HepG2 (cell line): ENCODE results near the gene RIPOR3. TPM values are rescaled to one million over a fixed set of nuclear protein-coding genes. Genes with fewer than 3 reads are reported as not detected.

Experiments used
- AKAP8 ChIP-seq: sonication (generic); formaldehyde crosslinking; IDR thresholded peaks from 2 replicates; pipeline ENCODE4 v1.5.1; 2020; ENCODE audit warnings: mild to moderate bottlenecking, missing genetic modification reagents
- ARID4A ChIP-seq: sonication (generic); formaldehyde crosslinking; IDR thresholded peaks from 2 replicates; pipeline ENCODE4 v1.5.0; 2020; ENCODE audit warnings: mild to moderate bottlenecking, missing genetic modification reagents, borderline replicate concordance
- FOXP1 ChIP-seq, 2 experiments: fragments of 450-650 bp in 1 of 2; IDR thresholded peaks; 2 replicates each; pipeline ENCODE4 v1.6.1; 2017 to 2018; ENCODE audit warnings: antibody characterized with exemption in 1 of 2
- GFI1 ChIP-seq: sonication (generic); formaldehyde crosslinking; IDR thresholded peaks from 2 replicates; pipeline ENCODE4 v1.5.0; 2020; ENCODE audit warnings: missing genetic modification reagents, mild to moderate bottlenecking, borderline replicate concordance
- HNF1A ChIP-seq, 2 experiments: sonication (generic) in 1 of 2; formaldehyde crosslinking in 1 of 2; IDR thresholded peaks; 2 replicates each; pipeline versions ENCODE4 v1.4.0 to v1.6.1; 2016 to 2020; ENCODE audit warnings: borderline replicate concordance in 1 of 2, low read depth in 1 of 2, mild to moderate bottlenecking in 1 of 2, missing genetic modification reagents in 1 of 2
- KDM5A ChIP-seq: fragments of 200-600 bp; sonication (generic); IDR thresholded peaks from 2 replicates; pipeline ENCODE4 v1.7.0; 2018; ENCODE audit warnings: antibody characterized with exemption, mild to moderate bottlenecking, low read length, borderline replicate concordance
- PHF5A ChIP-seq: IDR thresholded peaks from one replicate; pipeline ENCODE4 v1.6.1; 2018; ENCODE audit warnings: low read depth, missing genetic modification reagents; ENCODE audit not compliant: unreplicated experiment
- POLR2G ChIP-seq: fragments of 200-400 bp; formaldehyde crosslinking; IDR thresholded peaks from 2 replicates; pipeline ENCODE4 v1.6.1; 2018; ENCODE audit warnings: mild to moderate bottlenecking, low read depth, low read length, moderate library complexity
- SOX13 ChIP-seq, 3 experiments: fragments of 450-650 bp in 1 of 3; sonication (generic) in 1 of 3; formaldehyde crosslinking in 1 of 3; IDR thresholded peaks in 2 of 3; conservative IDR thresholded peaks in 1 of 3; 2 replicates each; pipeline versions ENCODE4 v1.5.0 to v1.6.1; 2016 to 2020; ENCODE audit warnings: antibody characterized with exemption in 1 of 3, mild to moderate bottlenecking in 1 of 3, missing compliant biosample characterization in 1 of 3, missing genetic modification reagents in 1 of 3, moderate library complexity in 1 of 3
- SRSF4 ChIP-seq: fragments of 200-400 bp; formaldehyde crosslinking; IDR thresholded peaks from one replicate; pipeline ENCODE4 v1.6.1; 2018; ENCODE audit warnings: mild to moderate bottlenecking, low read depth, low read length, moderate library complexity; ENCODE audit not compliant: poor library complexity, severe bottlenecking
- TBX2 ChIP-seq: sonication (generic); formaldehyde crosslinking; IDR thresholded peaks from 2 replicates; pipeline ENCODE4 v1.5.0; 2020; ENCODE audit warnings: missing genetic modification reagents, mild to moderate bottlenecking, borderline replicate concordance
- TEAD3 ChIP-seq: optimal IDR thresholded peaks from 2 replicates; pipeline ENCODE3; 2016; ENCODE audit warnings: borderline replicate concordance
- YEATS4 ChIP-seq: sonication (generic); formaldehyde crosslinking; IDR thresholded peaks from 2 replicates; pipeline ENCODE4 v1.4.0; 2020; ENCODE audit warnings: missing genetic modification reagents, borderline replicate concordance
- ZBTB7B ChIP-seq: sonication (generic); formaldehyde crosslinking; IDR thresholded peaks from 2 replicates; pipeline ENCODE4 v1.4.0; 2020; ENCODE audit warnings: missing genetic modification reagents
- ZFP36L1 ChIP-seq: sonication (generic); formaldehyde crosslinking; IDR thresholded peaks from 2 replicates; pipeline ENCODE4 v1.8.0; 2022; ENCODE audit warnings: mild to moderate bottlenecking, missing genetic modification reagents, moderate library complexity
- ZMYM2 ChIP-seq: sonication (generic); formaldehyde crosslinking; IDR thresholded peaks from 2 replicates; pipeline ENCODE4 v1.8.0; 2022; ENCODE audit warnings: mild to moderate bottlenecking, missing genetic modification reagents
- ZNF296 ChIP-seq: sonication (generic); formaldehyde crosslinking; conservative IDR thresholded peaks from 2 replicates; pipeline ENCODE4 v1.5.0; 2020; ENCODE audit warnings: mild to moderate bottlenecking, missing genetic modification reagents
- ZNF335 ChIP-seq: sonication (generic); formaldehyde crosslinking; IDR thresholded peaks from 2 replicates; pipeline ENCODE4 v1.4.0; 2020; ENCODE audit warnings: missing genetic modification reagents
- ZNF337 ChIP-seq: sonication (generic); formaldehyde crosslinking; IDR thresholded peaks from 2 replicates; pipeline ENCODE4 v1.5.1; 2020; ENCODE audit warnings: missing genetic modification reagents, low read depth, mild to moderate bottlenecking, borderline replicate concordance
- polyA plus RNA-seq, 8 experiments: library from polyadenylated mRNA; depleted of rRNA in 3 of 8; stranded (reverse) in 7 of 8; unstranded in 1 of 8; fragments of >200 nt; fragmentation: Illumina TruSeq in 4 of 8; extraction: Trizol in 4 of 8; gene quantifications; 2 replicates each; pipeline versions ENCODE4 v1.2.1 to v1.2.3, GENCODE V29; 2011 to 2016; ENCODE audit warnings: low read depth in 4 of 8, missing spikeins in 1 of 8, mixed read lengths in 1 of 8; ENCODE audit not compliant: insufficient read depth in 1 of 8
- total RNA-seq, 5 experiments: library from RNA; depleted of rRNA; stranded (reverse); fragments of >200 nt; fragmentation: Illumina TruSeq; extraction: Trizol; gene quantifications; 2 replicates each; pipeline ENCODE4 v1.2.3, GENCODE V29; 2016; ENCODE audit warnings: low read depth in 1 of 5

RIPOR3 gene
- total and polyA plus RNA-seq, 2 of the 13 experiments (the other 11 are each of a cell fraction or from before 2014, with no cell fraction given) = 0.18 TPM; not detected in 1

GRCh38 chr20:50727792-50728485 is 36.6 kb upstream of the RIPOR3 start (continued):
- TF ChIP-seq KDM5A (0 out of 2 replicates have a peak, but pooled peaks have one; percentile 15), GFI1 (CRISPR knock-in tag) (no peak; the same call in 1 of the 2 replicates), TEAD3 (CRISPR knock-in tag) (peak; percentile 48), ZBTB7B (CRISPR knock-in tag) (0 out of 2 replicates have a peak, but pooled peaks have one; percentile 12), ZNF296 (CRISPR knock-in tag) (no peak), YEATS4 (CRISPR knock-in tag) (0 out of 2 replicates have a peak, but pooled peaks have one; percentile 26), ZMYM2 (CRISPR knock-in tag) (no peak), HNF1A (IDR thresholded peaks at IDR 0.05; ENCODE audit: low read depth) (peak; percentile 74), HNF1A (CRISPR knock-in tag; IDR thresholded peaks at IDR 0.05; ENCODE audit: borderline replicate concordance) (peak; percentile 35; the same call in 1 of the 2 replicates), PHF5A (CRISPR knock-in tag) (peak; percentile 55), TBX2 (CRISPR knock-in tag) (peak; percentile 44; the same call in 1 of the 2 replicates), ZFP36L1 (CRISPR knock-in tag) (no peak), ZNF335 (CRISPR knock-in tag) (no peak), SOX13 (IDR thresholded peaks at IDR 0.05) (no peak), SOX13 (CRISPR knock-in tag; conservative IDR thresholded peaks at IDR 0.05 in 1 of 2, IDR thresholded peaks at IDR 0.05 in 1 of 2) (0 out of 4 replicates have a peak, but pooled peaks of 1 of the 2 experiments have one; percentile 40), SRSF4 (no peak), FOXP1 (IDR thresholded peaks at IDR 0.05) (no peak), FOXP1 (CRISPR knock-in tag; IDR thresholded peaks at IDR 0.05) (0 out of 2 replicates have a peak, but pooled peaks have one; percentile 0), POLR2G (peak; percentile 48), ARID4A (CRISPR knock-in tag) (no peak; the same call in 1 of the 2 replicates), ZNF337 (CRISPR knock-in tag) (peak; percentile 29; the same call in 1 of the 2 replicates), AKAP8 (no peak)
